Measurements from ENCODE around the gene RHOBTB1.

Gene RHOBTB1

GRCh38 chr10:60920479-60920878 is 23.5 kb downstream of the RHOBTB1 start:
- H3K4me3 ChIP-seq (ENCODE audit: low read depth, low read length): no peak overlapping the region
- H3K27ac ChIP-seq: no peak overlapping the region
- H3K27me3 ChIP-seq (ENCODE audit: insufficient read depth, low read depth, severe bottlenecking): no peaks in the 10 kb centered on the region
- TF ChIP-seq CTCF (IDR thresholded peaks at IDR 0.05; ENCODE audit: low read depth, low read length): no peak
- H3K9me3 ChIP-seq (ENCODE audit: severe bottlenecking): no peaks in the 10 kb centered on the region
- H3K36me3 ChIP-seq: no peaks in the 10 kb centered on the region; the same call in 1 of the 2 replicates
- no peak for DNase-seq

GRCh38 chr10:60919551-60919950 is 24.4 kb downstream of the RHOBTB1 start:
- Histone ChIP-seq H3K9me3 (ENCODE audit: severe bottlenecking) (no peaks in the 10 kb centered on the region), H3K27ac (no peak overlapping the region), H3K36me3 (no peaks in the 10 kb centered on the region), H3K4me3 (ENCODE audit: low read depth, low read length) (no peak overlapping the region), H3K27me3 (ENCODE audit: insufficient read depth, low read depth, severe bottlenecking) (no peaks in the 10 kb centered on the region)
- TF ChIP-seq CTCF (IDR thresholded peaks at IDR 0.05; ENCODE audit: low read depth, low read length): no peak
- no peak for DNase-seq

GRCh38 chr10:60917331-60918280 is 26.4 kb downstream of the RHOBTB1 start:
- TF ChIP-seq CTCF (IDR thresholded peaks at IDR 0.05; ENCODE audit: low read depth, low read length): no peak
- no peaks in the 10 kb centered on the region for H3K27me3 ChIP-seq (ENCODE audit: insufficient read depth, low read depth, severe bottlenecking)
- DNase-seq: no peak
- no peak overlapping the region for H3K27ac ChIP-seq
- H3K9me3 ChIP-seq (ENCODE audit: severe bottlenecking): no peaks in the 10 kb centered on the region
- H3K36me3 ChIP-seq: no peaks in the 10 kb centered on the region
- no peak overlapping the region for H3K4me3 ChIP-seq (ENCODE audit: low read depth, low read length)

GRCh38 chr10:60916025-60916424 is 28.0 kb downstream of the RHOBTB1 start:
- Histone ChIP-seq H3K27me3 (ENCODE audit: insufficient read depth, low read depth, severe bottlenecking) (no peaks in the 10 kb centered on the region), H3K4me3 (ENCODE audit: low read depth, low read length) (no peak overlapping the region), H3K9me3 (ENCODE audit: severe bottlenecking) (no peaks in the 10 kb centered on the region), H3K27ac (no peak overlapping the region), H3K36me3 (peaks cover 5% of the 10 kb centered on the region; the same call in 1 of the 2 replicates)
- TF ChIP-seq CTCF (IDR thresholded peaks at IDR 0.05; ENCODE audit: low read depth, low read length): peak; percentile 29; the same call in 1 of the 2 replicates
- DNase-seq: no peak

GRCh38 chr10:60914690-60915141 is 29.3 kb downstream of the RHOBTB1 start:
- H3K27me3 ChIP-seq (ENCODE audit: insufficient read depth, low read depth, severe bottlenecking): no peaks in the 10 kb centered on the region
- no peaks in the 10 kb centered on the region for H3K9me3 ChIP-seq (ENCODE audit: severe bottlenecking)
- no peak for DNase-seq
- peaks cover 16% of the 10 kb centered on the region for H3K36me3 ChIP-seq
- H3K4me3 ChIP-seq (ENCODE audit: low read depth, low read length): no peak overlapping the region
- no peak for TF ChIP-seq CTCF (IDR thresholded peaks at IDR 0.05; ENCODE audit: low read depth, low read length)
- H3K27ac ChIP-seq: no peak overlapping the region

All from WERI-Rb-1 (cell line).